NCI-H1930 (cell line): ENCODE results near the gene DHX29.

Source experiments
- DNase-seq, 2 experiments: peaks; one replicate each; lab custom pipeline; 2025; lab: John Stamatoyannopoulos, UW

Gene DHX29

GRCh38 chr5:55316837-55317236, 9.3 kb upstream of the DHX29 start:
- no peak for DNase-seq

GRCh38 chr5:55316289-55316688, 8.8 kb upstream of the DHX29 start:
- DNase-seq, result no peak

- no peak for DNase-seq
These were observed 6.5 kb upstream of the DHX29 start for GRCh38 chr5:55313870-55314617.

GRCh38 chr5:55308254-55308836, 851 bp upstream of the DHX29 start:
- DNase-seq, result no peak

- no peak for DNase-seq
These were observed 682 bp downstream of the DHX29 start for GRCh38 chr5:55306641-55307382.

GRCh38 chr5:55305345-55305744, 2.1 kb downstream of the DHX29 start:
- DNase-seq, result no peak

GRCh38 chr5:55304584-55304983, 2.9 kb downstream of the DHX29 start:
- DNase-seq, result no peak

- no peak for DNase-seq
These were observed 4.2 kb downstream of the DHX29 start for GRCh38 chr5:55303238-55303690.

GRCh38 chr5:55300890-55301289, 6.6 kb downstream of the DHX29 start:
- DNase-seq, result no peak

GRCh38 chr5:55294935-55295334, 12.6 kb downstream of the DHX29 start:
- DNase-seq, result no peak

- no peak for DNase-seq
These were observed 16.5 kb downstream of the DHX29 start for GRCh38 chr5:55290991-55291390.

- no peak for DNase-seq
These were observed 17.7 kb downstream of the DHX29 start for GRCh38 chr5:55289808-55290207.

GRCh38 chr5:55286411-55286933, 21.0 kb downstream of the DHX29 start:
- no peak for DNase-seq

- DNase-seq, result no peak
These were observed 28.7 kb downstream of the DHX29 start for GRCh38 chr5:55278778-55279177.

- no peak for DNase-seq
These were observed 30.7 kb downstream of the DHX29 start for GRCh38 chr5:55276771-55277170.

GRCh38 chr5:55258339-55258738, 49.2 kb downstream of the DHX29 start:
- no peak for DNase-seq

GRCh38 chr5:55254802-55255201, 52.7 kb downstream of the DHX29 start:
- DNase-seq, result no peak

GRCh38 chr5:55250064-55250463, 57.4 kb downstream of the DHX29 start:
- DNase-seq, result no peak

GRCh38 chr5:55241746-55242145, 65.7 kb downstream of the DHX29 start:
- no peak for DNase-seq

- no peak for DNase-seq
These were observed 70.7 kb downstream of the DHX29 start for GRCh38 chr5:55236800-55237199.

GRCh38 chr5:55234121-55234700, 73.3 kb downstream of the DHX29 start:
- no peak for DNase-seq
